ENCODE results near the gene GPRC6A. TPM values are rescaled to one million over a fixed set of nuclear protein-coding genes. Genes with fewer than 3 reads are reported as not detected.
"Not testable (repeated sequence)": the region's sequence is repeated elsewhere in the genome, so short reads cannot be mapped to it uniquely, and the experiment has no call there.

Gene GPRC6A
- total and polyA plus RNA-seq, 10 of the 15 experiments (the other 5 are each of a cell fraction or from before 2014, with no cell fraction given) = not detected

- TF ChIP-seq NFYB (IDR thresholded peaks at IDR 0.05; ENCODE audit: insufficient read depth, low read depth, low read length) = no peak
These were observed 11.2 kb upstream of the GPRC6A start (continued) for GRCh38 chr6:116840091-116840490.

DNA sequence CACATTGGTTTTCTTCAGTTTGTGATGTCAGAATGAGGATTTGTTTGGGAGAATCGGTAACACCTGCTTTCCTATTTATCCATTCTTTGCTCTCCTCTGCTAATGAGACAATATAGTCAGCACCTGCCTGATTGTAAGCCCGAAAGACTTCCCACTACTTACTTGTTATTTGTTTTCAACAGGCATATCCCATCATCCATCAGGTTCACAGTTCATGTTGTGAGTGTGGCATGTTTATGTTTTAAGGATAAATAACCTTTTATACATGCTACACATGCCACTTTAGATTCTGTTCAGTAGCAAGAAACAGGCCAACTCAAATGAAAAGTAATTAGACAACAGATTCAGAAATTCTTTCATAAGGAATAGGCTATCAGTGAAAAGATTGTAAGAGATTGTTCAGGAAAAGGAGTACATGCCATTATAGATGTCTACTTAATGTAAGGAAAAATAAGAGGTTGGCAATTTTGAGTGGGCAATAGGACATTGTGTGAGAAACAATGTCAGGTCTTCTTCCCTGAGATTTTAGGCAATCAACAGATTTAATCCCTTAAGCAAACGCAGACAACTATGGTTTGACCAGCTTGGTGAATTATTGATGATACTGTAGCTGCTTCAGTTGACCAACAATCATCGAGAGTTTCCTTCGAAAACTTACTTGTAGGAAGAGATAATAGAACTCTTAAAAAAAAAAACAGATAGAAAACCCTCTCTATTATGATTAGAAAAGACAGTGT, 7.9 kb upstream of the GPRC6A start:
- in situ Hi-C loops (cut with MboI) (no loop called here), intact Hi-C loops (cut with micrococcal nuclease; ENCODE audit: unreplicated experiment) (no loop called here)
- H3K4me1 ChIP-seq (ENCODE audit: control insufficient read depth, insufficient read depth, low read length) = no peaks in the 10 kb centered on the region
- ChIA-PET SMC1A (ENCODE audit: uncharacterized antibody, unreplicated experiment) (interaction anchor here (1.4 kb wide), 1 partner anchor 8 kb away, joined by 5 read pairs; no protein-coding TSS in a partner anchor), CTCF (no interaction called here), RAD21 (ENCODE audit: unreplicated experiment) (no interaction called here), POLR2A (no interaction called here)
- no peaks in the 10 kb centered on the region for H4K20me1 ChIP-seq (ENCODE audit: control insufficient read depth, insufficient read depth)
- no peak for TF ChIP-seq MYC (IDR thresholded peaks at IDR 0.05; ENCODE audit: insufficient read depth, insufficient read length, insufficient replicate concordance, low read length, severe bottlenecking)
- no peak for TF ChIP-seq CTCF (IDR thresholded peaks at IDR 0.05 in 2 of 3, conservative IDR thresholded peaks at IDR 0.05 in 1 of 3; ENCODE audit: control insufficient read depth in 2 of 3, extremely low read depth in 1 of 3, insufficient read depth in 1 of 3, low read depth in 3 of 3, low read length in 3 of 3)
- no peak for TF ChIP-seq ZNF274 (IDR thresholded peaks at IDR 0.05; ENCODE audit: insufficient read depth, insufficient read length)
- no peak for TF ChIP-seq NKRF (conservative IDR thresholded peaks at IDR 0.05)
- H3K27ac ChIP-seq (ENCODE audit: control insufficient read depth, insufficient read depth) = no peak overlapping the region
- DNase-seq (ENCODE audit: low read depth, low spot score) = no peak
- WGBS (ENCODE audit: insufficient coverage, insufficient replicate concordance, low lambda C conversion rate, missing lambda C conversion rate) = 43% methylated on average over 5 of the region's 5 CpGs
- BruUV-seq (replicated peaks) = no TSS peak
- no peaks in the 10 kb centered on the region for H3K9me3 ChIP-seq (replicated peaks; ENCODE audit: control insufficient read depth, insufficient read depth, low read length)
- H2AFZ ChIP-seq (ENCODE audit: control insufficient read depth, low read depth, low read length) = no peak overlapping the region
- no peaks in the 10 kb centered on the region for H3K27me3 ChIP-seq (replicated peaks in 1 of 2; ENCODE audit: control insufficient read depth in 2 of 2, insufficient read depth in 2 of 2, low read length in 1 of 2)
- no peak overlapping the region for H3K9ac ChIP-seq (ENCODE audit: control insufficient read depth, insufficient read depth, low read length)
- FAIRE-seq = no peak
- H3K4me2 ChIP-seq (ENCODE audit: control insufficient read depth, insufficient read depth) = no peak overlapping the region
- no peaks in the 10 kb centered on the region for H3K36me3 ChIP-seq (ENCODE audit: control insufficient read depth in 2 of 2, insufficient read depth in 2 of 2, low read length in 1 of 2)
- H3K79me2 ChIP-seq (ENCODE audit: control insufficient read depth, insufficient read depth, low read length) = no peaks in the 10 kb centered on the region
- ATAC-seq = no peak
- no peak overlapping the region for H3K4me3 ChIP-seq

DNA sequence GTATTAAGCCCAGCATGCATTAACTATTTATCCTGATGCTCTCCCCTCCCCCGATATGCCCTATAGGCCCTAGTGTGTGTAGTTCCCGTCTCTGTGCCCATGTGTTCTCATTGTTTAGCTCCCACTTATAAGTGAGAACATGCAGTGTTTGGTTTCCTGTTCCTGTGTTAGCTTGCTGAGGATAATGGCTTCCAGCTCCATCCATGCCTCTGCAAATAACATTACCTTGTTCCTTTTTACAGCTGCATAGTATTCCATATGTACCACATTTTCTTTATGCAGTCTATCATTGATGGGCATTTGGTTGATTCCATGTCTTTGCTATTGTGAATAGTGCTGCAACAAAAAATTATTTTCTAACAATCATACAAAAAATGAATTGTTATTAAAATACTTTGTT, 5.6 kb upstream of the GPRC6A start:
- H3K27me3 ChIP-seq (replicated peaks in 1 of 2; ENCODE audit: control insufficient read depth in 2 of 2, insufficient read depth in 2 of 2, low read length in 1 of 2); H3K79me2 ChIP-seq (ENCODE audit: control insufficient read depth, insufficient read depth, low read length); H4K20me1 ChIP-seq (ENCODE audit: control insufficient read depth, insufficient read depth); FAIRE-seq; H3K27ac ChIP-seq (ENCODE audit: control insufficient read depth, insufficient read depth); H3K4me1 ChIP-seq (ENCODE audit: control insufficient read depth, insufficient read depth, low read length); intact Hi-C loops (cut with micrococcal nuclease; ENCODE audit: unreplicated experiment); in situ Hi-C loops (cut with MboI); CTCF ChIA-PET; H2AFZ ChIP-seq (ENCODE audit: control insufficient read depth, low read depth, low read length); H3K9me3 ChIP-seq (replicated peaks; ENCODE audit: control insufficient read depth, insufficient read depth, low read length); ATAC-seq; DNase-seq (ENCODE audit: low read depth, low spot score); BruUV-seq (replicated peaks); RAD21 ChIA-PET (ENCODE audit: unreplicated experiment); POLR2A ChIA-PET; H3K4me2 ChIP-seq (ENCODE audit: control insufficient read depth, insufficient read depth); SMC1A ChIA-PET (ENCODE audit: uncharacterized antibody, unreplicated experiment); H3K9ac ChIP-seq (ENCODE audit: control insufficient read depth, insufficient read depth, low read length); H3K4me3 ChIP-seq; H3K36me3 ChIP-seq (ENCODE audit: control insufficient read depth in 2 of 2, insufficient read depth in 2 of 2, low read length in 1 of 2): not testable (repeated sequence)
- WGBS (ENCODE audit: insufficient coverage, insufficient replicate concordance, low lambda C conversion rate, missing lambda C conversion rate) = 92% methylated on average over 2 of the region's 2 CpGs
